GM21529 (cell line): ENCODE results near the gene VAV1.

ENCODE experiments used
- ATAC-seq: cut with Tn5 transposase; IDR thresholded peaks from one replicate; pipeline ENCODE4 v1.9.1; 2021; ENCODE audit not compliant: unreplicated experiment

VAV1 gene

GRCh38 chr19:6886277-6886897, 113.9 kb downstream of the VAV1 start:
- no peak for ATAC-seq

- no peak for ATAC-seq
Observed at GRCh38 chr19:6887316-6887715, 114.8 kb downstream of the VAV1 start, which contains the start of gene ADGRE1. ADGRE1 (plus strand) TSS chr19:6887579; CDS start chr19:6887609, 30 bp downstream.

GRCh38 chr19:6888967-6889366, 116.5 kb downstream of the VAV1 start:
- ATAC-seq: no peak

GRCh38 chr19:6890401-6890913, 117.9 kb downstream of the VAV1 start:
- no peak for ATAC-seq

GRCh38 chr19:6890938-6891337, 118.4 kb downstream of the VAV1 start:
- ATAC-seq: no peak

- ATAC-seq: no peak
Observed at GRCh38 chr19:6891761-6892385, 119.4 kb downstream of the VAV1 start.

GRCh38 chr19:6894313-6894712, 121.8 kb downstream of the VAV1 start:
- ATAC-seq: no peak

- no peak for ATAC-seq
Observed at GRCh38 chr19:6903446-6903845, 130.9 kb downstream of the VAV1 start.

GRCh38 chr19:6906559-6907060, 134.1 kb downstream of the VAV1 start:
- no peak for ATAC-seq
